EL (cell line): ENCODE data around the gene MTFR1L.

Source experiments
- DNase-seq: peaks from one replicate; pipeline ENCODE4 v3.0.0-alpha.2; 2016

MTFR1L gene

GRCh38 chr1:25792115-25792514 is 27.6 kb upstream of the MTFR1L start:
- no peak for DNase-seq

GRCh38 chr1:25793585-25794170 is 26.1 kb upstream of the MTFR1L start:
- no peak for DNase-seq

DNA sequence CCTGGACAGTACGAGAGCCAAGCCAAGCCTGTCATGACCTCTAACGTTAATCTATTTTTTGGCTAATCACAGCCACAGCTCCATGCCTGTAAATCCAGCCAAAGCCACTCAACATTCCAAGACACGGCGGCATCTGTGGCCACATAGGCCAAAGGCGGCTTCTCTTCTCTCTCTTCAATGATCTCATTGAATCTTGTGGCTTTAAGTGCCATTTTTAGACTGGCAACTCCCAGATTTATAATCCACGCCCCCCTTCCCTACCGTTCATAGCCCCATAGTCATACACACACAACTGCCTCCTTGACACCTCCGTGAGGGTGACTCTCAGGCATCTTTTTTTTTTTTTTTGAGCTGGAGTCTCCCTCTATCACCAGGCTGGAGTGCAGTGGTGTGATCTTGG is 25.4 kb upstream of the MTFR1L start:
- no peak for DNase-seq

- DNase-seq, result peak; percentile 35
These were observed 24.5 kb upstream of the MTFR1L start for GRCh38 chr1:25795211-25795610.

- no peak for DNase-seq
These were observed 23.6 kb upstream of the MTFR1L start for GRCh38 chr1:25795946-25796810.

DNA sequence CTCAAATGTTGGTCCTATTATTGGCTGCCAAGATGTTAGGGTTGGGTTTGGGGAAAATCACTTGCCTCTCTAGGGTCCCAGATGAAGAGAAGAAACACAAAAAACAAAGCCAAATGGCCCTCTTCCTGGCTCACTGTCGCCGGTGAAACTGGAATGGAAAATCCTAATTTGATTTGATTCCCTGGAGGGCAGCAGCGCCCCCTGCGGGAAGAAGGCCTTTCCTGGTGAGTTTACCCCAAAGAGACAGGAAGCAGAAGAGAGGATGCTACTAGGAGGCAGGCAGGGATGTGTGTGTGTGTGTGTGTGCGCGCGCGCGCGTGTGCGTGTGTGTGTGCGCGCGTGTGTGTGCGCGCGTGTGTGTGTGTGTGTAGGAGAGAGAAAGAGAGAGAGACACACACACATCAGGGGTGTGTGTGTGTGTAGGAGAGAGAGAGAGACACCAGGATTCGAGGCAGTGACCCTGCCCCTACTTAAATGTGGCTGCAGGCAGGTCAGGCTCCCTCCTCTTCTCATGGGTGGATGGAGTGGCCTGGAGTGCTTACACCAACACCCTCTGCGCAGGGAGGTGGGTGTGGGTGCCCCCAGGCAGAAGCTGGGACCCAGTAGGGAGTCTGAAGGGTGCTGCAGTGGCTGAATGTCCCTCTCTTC is 22.8 kb upstream of the MTFR1L start:
- DNase-seq, result peak; percentile 78

DNA sequence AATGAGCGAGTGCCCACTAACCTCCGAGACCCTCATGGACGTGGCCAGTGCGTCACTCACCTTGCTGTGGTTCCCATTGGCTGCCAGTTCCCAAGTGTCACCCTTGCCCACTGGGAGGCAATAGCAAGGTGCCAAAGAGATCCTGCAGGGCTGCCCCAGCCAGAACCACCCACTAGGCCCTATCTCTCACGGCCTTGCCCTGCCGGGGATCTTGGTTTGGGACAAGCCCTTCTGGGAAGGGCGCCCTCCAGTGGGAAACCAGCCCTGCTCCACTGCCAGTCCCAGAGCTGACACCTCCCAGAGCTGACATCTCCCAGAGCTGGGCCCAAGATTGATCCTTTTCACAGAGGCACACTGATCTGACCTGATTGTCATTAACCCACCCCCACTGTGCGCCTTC is 21.8 kb upstream of the MTFR1L start:
- DNase-seq, result peak; percentile 42

DNA sequence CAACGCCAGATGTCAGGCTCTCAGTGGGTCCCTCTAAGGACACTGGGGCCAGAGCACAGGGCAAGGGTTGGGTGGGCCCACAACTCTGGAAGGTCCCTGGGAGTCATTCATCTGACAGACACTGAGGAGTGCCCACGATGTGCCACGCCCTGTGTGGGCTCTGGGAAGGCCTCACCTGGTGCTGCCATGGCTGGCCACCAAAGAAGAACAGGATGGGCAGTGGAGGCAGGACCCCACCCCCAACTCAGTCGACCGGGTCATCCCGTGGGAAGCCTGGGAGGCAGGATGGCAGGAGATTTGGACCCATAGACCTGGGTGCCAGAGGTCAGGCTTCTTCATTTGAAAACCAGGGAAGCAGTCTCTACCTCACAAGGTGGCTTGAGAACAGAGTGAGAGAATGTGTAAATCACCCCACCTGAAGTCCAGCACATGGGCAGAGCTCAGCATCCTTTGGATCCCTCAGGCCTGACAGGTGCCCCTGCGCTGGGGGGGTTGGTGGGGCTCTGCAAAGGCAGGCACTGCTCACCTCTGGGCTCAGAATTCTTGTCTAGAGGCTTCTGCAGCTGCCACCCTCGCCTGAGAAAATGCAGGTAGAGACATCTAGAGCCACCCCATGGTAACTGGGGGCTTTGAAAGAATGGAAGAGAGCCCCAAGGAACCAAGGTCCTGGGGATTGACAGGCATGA is 20.9 kb upstream of the MTFR1L start:
- DNase-seq, result no peak

GRCh38 chr1:25799352-25799934 is 20.3 kb upstream of the MTFR1L start:
- no peak for DNase-seq

DNA sequence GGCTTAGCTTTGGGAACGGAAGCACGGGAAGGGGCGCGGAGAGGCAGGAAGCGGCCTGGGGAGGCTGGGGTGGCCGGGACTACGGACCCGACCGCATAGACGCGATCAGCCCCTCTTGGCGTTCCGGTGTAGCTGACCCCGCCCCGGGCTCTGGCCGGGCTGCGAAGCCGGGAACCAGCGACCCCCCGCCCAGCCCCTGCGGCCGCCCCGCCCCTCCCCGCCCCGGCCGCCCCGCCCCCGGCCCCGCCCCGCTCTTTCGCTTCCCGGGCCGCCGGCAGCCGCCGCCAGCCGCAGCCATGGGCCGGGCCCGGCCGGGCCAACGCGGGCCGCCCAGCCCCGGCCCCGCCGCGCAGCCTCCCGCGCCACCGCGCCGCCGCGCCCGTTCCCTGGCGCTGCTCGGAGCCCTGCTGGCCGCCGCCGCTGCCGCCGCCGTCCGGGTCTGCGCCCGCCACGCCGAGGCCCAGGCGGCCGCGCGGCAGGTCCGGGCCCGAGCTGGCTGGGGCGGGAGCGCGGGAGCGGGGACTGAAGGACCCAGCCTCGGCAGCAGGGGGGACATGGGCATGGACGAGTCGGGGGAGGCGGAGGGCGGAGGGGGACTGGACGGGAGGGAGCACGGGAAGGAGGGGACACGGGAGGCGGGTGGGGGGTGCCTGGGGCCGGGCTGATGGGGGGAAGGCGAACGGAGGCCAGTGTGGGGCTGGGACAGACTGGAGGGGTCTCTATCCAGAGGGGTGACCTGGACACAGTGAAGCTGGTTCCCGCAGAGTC is 19.6 kb upstream of the MTFR1L start, which contains the start of gene SELENON:
TSS of gene SELENON (plus strand) at position 259 of the 768 bp plus-strand sequence. CDS start at position 297, 38 bp downstream.
- DNase-seq, result peak; percentile 65

DNA sequence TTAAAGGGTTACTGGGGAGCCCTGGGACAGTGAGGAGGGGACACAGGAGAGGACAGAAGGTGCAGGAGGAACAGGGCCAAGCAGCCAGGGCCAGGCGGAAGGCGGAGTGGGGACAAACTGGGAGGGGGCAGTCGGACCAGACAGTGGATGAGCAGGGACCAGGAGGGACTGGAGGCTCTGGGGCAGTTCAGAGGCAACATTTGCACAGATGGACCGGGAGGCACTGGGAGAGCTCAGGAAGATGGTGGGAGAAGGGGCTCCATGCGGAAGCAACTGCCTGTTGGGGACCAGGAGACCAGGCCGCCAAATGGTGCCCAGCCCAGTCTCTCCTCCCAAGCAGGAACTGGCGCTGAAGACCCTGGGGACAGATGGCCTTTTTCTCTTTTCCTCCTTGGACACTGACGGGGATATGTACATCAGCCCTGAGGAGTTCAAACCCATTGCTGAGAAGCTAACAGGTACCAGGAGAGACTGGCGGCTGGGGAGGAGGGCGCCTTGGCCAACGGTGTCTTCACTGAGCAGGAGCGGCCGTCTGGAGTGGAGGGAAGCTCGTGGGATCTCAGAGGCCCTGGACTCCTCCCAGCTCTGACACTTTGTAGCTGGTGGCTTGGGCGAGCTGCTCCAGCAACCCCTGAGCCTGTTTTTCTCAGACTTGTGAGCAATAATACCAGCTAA is 18.9 kb upstream of the MTFR1L start:
- peak; percentile 13 for DNase-seq

- DNase-seq, result no peak
These were observed 16.8 kb upstream of the MTFR1L start for GRCh38 chr1:25802915-25803314.

- DNase-seq, result no peak
These were observed 16.4 kb upstream of the MTFR1L start for GRCh38 chr1:25803368-25803767.

DNA sequence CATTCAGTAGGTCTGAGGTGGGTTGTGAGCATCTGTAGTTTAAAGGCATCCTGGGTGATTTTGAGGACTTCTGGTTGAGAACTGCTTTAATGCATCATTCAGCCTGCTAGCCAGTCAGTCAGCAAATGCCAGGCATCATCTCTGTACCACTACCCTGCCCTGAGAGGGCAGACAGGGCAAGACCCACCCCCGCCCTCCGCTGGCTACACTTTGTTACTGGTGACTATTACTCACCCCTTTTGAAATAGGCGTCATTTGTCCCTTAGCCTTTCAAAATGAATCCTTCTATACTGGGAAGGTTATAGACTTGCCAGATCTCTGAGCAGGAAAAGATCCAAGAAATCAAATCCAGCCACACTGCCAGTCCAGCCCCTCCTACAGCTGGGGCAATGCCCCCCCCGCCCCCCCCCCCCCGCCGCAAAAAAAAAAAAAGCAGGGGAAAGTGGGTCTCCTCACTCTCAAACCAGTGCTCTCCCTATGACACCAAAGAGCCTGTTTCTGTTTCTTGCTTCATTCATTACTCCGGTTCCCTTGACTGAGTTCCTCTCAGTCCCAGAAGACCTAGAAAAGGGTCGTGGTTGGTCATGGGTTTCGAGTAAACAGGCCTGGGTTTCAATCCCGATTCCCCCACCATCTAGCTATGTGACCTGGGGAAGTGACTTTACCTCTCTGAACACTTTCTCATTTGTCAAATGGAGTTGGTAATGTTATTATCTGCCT is 15.3 kb upstream of the MTFR1L start:
- no peak for DNase-seq

DNA sequence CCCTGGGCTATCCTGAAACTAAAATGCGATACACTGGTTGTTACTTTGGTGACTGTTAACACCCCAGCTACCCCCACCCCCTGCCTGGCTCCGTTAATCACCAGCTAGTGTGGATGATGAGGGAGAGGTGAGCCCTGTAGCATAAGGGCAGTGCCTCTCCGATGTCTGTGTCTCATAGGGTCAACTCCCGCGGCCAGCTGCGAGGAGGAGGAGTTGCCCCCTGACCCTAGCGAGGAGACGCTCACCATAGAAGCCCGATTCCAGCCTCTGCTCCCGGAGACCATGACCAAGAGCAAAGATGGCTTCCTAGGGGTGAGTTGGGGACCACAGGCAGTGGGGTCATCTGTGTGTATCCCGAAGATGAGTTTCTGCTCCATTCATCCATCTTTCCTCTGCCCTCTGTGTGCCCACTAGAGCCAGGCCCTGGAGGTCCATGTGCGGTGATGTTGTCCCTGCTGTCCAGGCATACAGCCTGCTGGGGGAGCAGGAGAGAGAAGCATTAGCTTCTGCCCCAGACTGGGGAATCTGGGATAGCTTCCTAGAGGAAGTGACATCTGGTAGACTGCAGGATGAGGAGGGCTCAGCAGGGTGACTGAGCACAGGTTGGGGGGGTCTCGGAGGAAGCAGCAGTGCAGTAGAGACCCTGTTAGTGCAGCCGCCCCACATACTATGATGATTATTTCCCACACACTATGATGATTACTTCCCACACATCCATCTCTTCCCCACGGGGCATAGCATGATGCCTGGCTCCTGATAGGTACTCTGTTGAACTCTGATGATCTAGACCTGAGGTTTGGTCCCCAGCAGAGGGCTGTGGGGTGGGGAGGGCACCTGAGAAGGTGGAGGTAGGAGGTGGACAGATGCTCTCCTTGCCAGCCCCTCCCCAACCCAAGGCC is 14.5 kb upstream of the MTFR1L start:
- no peak for DNase-seq

DNA sequence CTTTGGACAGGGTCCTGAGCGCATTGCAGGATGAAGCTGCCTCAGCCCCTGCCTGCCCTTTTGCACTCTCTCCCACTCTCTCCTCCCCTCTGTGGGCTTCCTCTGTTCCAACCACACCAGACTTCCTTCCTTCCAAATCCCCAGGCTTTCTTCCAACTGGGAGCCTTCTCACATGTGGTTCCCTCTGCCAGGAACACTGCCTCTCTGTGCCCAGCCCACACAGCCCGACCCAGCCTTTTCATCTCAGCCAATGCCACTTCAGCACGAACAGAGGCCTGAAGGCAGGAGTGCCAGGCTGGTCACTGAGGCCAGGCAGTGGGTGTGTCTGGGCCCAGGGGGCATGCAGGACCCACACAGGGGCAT is 13.9 kb upstream of the MTFR1L start:
- DNase-seq, result peak; percentile 40

- DNase-seq, result peak; percentile 61
These were observed 13.3 kb upstream of the MTFR1L start for GRCh38 chr1:25806418-25806817.

DNA sequence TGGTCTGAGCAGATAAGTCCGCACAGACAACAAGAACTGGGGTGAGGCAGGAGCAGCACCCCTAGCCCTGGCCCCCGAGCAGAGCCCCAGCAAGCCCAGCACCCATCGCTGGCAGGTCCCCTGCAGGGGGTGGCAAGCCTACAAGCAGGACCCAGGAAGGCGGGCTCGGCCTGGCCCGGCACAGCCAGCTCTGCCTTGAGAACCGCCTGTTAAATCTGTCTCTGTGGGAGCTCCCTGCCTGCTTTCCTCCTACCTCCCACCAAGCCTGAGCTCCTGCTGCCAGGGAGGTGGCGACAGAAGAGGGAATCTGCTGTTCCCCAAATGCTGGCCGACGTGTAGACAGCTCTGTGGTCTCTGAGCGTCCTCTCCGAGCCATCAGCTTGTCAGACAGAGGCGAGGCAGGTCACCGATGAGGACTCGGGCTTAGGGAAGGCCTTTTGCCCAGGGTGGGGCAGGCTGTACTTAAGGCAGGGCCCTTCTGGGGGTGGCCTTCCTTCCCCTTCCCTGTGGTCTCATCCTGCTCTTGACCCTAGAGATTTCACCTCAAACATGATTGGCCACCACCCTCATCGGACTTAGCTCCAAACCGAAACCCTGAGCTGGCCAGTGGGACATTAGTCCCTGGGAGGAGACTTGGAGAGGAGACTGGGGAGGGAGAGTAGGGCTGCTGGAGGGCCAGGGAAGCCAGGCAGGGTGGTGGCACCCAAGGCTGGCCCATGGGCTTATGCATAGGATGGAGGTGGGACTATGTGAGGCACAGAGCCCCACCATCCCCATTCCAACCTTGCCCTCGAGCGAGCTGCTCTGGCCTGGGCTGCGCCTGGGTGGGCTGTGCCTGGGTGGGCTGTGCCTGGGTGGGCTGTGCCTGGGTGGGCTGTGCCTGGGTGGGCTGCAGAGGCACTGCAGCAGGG is 12.0 kb upstream of the MTFR1L start:
- no peak for DNase-seq
